Activated T-cell treated with anti-CD3 and anti-CD28 coated beads for 24 hours (primary cell): ENCODE measurements around the gene WIF1.

Experiments used
- DNase-seq: peaks from one replicate; pipeline ENCODE4 v3.0.0-alpha.2; 2020; ENCODE audit warnings: low read depth

The WIF1 gene

DNA sequence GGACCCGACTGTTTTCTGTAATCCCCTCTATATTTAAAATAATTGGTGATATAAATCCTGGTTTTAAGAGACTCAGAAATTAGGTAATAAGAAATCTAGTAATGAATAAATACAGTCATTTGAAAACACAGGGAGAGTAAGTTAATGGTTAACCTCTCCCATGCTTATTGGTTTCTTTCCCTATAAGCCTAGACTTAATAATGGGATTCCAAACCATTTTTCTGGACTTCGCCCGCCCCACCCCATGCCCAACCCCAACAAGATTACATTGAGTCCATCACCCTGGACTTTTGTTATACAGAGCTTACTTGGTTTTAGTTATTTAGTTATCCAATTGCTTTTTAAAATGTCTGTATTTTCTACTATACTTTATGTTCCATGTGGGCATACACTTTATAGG is 98.7 kb downstream of the WIF1 start:
- no peak for DNase-seq

GRCh38 chr12:65019696-65020234 is 101.3 kb downstream of the WIF1 start:
- DNase-seq, result no peak

DNA sequence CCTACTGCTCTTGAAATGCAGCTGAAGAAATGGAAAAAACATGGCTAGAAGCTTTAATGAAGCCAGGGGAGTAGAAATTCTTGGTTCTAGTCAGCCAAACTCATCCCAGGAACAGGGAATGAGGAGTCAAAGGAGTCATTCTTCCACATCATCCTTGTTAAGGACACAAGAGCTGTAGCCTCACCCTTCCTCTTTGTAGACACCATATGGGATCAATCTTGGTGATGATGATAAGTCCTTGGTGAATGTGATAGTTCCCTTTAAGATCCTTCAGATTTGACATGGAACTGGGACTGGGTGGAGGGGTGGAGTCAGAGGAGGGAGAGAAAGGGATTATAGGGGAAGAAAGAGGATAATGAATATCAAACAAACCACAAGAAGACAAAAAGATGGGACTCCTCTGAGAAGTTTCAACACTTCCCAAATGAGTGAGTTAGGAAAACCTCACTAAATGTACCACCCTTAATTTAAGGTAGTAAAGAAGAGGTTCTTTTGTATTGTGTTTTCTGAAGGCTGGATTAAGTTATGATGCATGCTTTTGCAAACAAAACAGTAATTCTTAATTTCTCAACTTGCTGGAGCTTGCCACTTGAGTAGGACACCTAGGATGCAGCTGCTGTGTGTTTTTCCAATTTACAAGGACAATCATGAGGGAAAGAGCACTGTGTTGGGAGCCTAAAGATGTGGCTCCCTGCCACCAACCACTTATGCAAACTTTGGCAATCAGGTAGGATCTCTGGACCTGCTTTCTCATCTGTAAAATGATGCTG is 104.0 kb downstream of the WIF1 start:
- DNase-seq, result no peak

GRCh38 chr12:65015850-65016249 is 105.3 kb downstream of the WIF1 start:
- DNase-seq, result no peak

DNA sequence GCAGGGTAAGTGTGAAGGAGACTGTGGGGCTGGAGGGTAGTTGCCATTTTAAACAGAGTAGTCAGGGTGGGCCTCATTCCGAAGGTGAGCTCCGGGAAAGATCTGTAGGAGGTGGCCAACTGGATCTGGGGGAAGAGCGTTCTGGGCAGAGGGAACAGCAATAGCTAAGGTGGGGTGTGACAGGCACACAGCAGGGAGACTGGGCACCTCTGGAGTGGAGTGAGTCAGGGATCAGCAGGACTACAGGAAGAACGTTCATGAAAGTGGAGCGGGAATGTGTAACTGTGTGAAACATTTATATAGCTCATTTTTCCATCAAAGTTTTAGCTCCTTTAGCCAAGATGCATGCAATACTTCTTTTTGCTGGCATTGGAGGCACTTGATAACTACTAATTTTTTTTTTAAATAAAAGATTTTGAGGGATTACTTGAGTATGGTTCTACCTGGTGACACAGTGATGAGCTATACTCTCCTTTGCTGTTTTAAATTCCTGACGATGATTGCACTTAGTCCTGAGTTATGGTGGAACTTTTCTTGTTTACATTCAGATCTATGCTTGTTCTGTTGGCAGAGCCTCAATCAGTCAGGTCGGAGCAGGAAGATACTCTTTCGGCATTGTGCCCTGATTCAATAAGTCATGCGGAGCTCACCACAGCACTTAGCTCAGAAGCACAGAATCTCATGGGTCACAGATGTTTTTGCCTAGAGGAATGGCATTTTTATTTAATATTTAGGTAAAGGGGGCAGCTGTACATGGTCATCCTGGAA is 106.4 kb downstream of the WIF1 start:
- no peak for DNase-seq

DNA sequence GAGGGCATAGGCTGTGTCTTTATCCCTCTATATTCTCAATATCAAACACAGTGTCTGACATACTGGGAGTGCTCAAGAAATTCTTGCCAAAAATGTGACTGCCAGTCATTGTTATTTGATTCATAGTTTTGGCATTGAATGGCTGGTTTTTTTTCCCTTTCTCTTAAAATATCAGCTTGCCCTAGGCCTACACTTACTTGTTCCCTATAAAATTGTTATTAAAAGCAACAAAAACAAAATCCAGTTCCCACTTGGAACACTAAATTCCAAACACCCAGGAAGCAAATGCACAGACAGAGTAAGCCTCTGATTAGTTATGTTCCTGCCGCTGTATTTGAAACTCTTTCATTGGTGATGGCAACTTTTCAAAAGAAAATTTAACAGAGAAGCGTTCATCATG is 110.7 kb downstream of the WIF1 start:
- DNase-seq, result no peak

- DNase-seq, result no peak
These were observed 115.4 kb downstream of the WIF1 start for GRCh38 chr12:65005716-65006115.

GRCh38 chr12:65004270-65004669 is 116.8 kb downstream of the WIF1 start:
- DNase-seq, result no peak
